Measurements from ENCODE around the gene PDE9A. TPM values are rescaled to one million over a fixed set of nuclear protein-coding genes. Genes with fewer than 3 reads are reported as not detected.

PDE9A gene
- total and polyA plus RNA-seq, 3 donors from 2014 or later: 5.7 to 6.4 (median 6.3) TPM

DNA sequence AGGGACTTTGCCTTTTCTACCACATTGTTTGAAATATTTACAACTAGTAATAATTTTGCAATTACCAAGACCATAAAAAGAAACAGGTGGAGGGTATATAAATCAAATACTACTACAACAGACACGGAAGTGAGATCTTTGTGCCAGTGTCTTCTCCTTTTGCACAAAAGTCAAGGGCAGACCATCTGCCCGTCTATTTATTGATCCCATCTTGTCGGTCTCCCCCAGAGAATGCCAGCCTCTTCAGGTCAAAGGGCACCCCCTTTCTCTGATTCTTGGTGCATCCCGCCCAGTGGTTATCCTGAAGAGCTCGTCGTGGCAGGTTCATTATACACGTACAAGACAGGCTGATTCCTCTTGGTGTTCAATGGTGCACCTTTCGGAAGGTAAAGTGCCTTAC lies 4.8 kb upstream of the PDE9A start:
- DNase-seq: no peak
- intact Hi-C loops (cut with DNase I; ENCODE audit: low total_unique reads): no loop called here
- H3K9me3 ChIP-seq: no peaks in the 10 kb centered on the region
- H3K27ac ChIP-seq: no peak overlapping the region
- no peaks in the 10 kb centered on the region for H3K27me3 ChIP-seq
- no peak overlapping the region for H3K4me3 ChIP-seq
- TF ChIP-seq, protein P1, sequence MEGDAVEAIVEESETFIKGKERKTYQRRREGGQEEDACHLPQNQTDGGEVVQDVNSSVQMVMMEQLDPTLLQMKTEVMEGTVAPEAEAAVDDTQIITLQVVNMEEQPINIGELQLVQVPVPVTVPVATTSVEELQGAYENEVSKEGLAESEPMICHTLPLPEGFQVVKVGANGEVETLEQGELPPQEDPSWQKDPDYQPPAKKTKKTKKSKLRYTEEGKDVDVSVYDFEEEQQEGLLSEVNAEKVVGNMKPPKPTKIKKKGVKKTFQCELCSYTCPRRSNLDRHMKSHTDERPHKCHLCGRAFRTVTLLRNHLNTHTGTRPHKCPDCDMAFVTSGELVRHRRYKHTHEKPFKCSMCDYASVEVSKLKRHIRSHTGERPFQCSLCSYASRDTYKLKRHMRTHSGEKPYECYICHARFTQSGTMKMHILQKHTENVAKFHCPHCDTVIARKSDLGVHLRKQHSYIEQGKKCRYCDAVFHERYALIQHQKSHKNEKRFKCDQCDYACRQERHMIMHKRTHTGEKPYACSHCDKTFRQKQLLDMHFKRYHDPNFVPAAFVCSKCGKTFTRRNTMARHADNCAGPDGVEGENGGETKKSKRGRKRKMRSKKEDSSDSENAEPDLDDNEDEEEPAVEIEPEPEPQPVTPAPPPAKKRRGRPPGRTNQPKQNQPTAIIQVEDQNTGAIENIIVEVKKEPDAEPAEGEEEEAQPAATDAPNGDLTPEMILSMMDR (IDR thresholded peaks at IDR 0.05): no peak
- no peak for TF ChIP-seq POLR2A (IDR thresholded peaks at IDR 0.05)
- no peaks in the 10 kb centered on the region for H3K36me3 ChIP-seq (ENCODE audit: low read depth, missing control alignments)
- WGBS, 2 donors: 91 to 93% methylated on average over 8 of the region's 8 CpGs
- peaks cover 8% of the 10 kb centered on the region for H3K4me1 ChIP-seq

DNA sequence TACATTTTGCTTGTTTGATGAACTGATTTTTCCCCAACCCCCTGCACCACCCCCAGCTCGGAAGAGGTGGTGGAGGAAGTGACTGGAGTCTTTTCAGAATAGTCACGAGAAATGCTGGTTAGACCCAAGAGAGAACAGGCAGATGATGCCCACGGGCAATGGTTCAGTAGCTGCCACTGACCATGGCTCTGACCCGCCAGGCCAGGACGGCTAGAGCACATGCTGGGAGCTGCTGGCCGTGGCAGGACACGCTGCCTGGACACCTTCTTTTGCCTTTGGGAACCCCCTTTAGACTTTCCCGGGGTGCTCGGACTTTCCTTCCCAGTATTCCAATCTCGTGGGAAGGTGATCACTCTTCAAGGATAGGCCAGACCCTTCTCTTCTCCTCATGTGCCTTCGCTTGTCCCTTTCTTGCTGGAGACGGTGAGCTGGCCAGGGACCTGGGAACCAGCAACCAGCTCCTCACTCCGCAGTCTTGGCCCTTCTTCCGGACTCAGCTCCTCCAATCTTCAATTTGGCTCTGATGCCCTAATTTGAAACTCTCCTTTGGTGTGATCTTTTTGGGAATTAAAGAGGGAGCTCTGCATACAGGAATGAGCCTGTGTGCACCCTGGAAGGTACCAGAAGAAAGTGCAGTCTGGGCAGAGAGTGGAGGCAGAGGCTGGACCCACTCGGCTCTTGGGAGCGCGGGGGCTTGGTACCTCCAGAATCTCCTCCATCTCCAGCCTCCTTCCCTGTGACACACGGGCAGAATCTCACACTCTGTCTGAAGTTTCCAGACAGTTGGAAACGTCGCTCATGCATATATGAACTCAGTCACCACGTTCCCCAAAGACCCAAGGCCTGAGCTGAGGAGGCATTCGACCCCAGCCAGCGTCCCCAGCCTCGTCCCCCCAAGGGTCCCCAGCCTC lies 4.0 kb upstream of the PDE9A start:
- no peak for TF ChIP-seq POLR2A (IDR thresholded peaks at IDR 0.05)
- TF ChIP-seq, protein P1 (IDR thresholded peaks at IDR 0.05): no peak
- Histone ChIP-seq H3K4me3 (no peak overlapping the region), H3K27me3 (no peaks in the 10 kb centered on the region), H3K9me3 (no peaks in the 10 kb centered on the region), H3K27ac (no peak overlapping the region), H3K36me3 (ENCODE audit: low read depth, missing control alignments) (no peaks in the 10 kb centered on the region), H3K4me1 (peaks cover 8% of the 10 kb centered on the region)
- 91 to 92% methylated on average over 20 to 24 of the region's 24 CpGs for WGBS, 2 donors
- intact Hi-C loops (cut with DNase I; ENCODE audit: low total_unique reads): loop anchor here (10.0 kb wide), 1 partner anchor 165 kb away; no protein-coding TSS in a partner anchor
- no peak for DNase-seq

DNA sequence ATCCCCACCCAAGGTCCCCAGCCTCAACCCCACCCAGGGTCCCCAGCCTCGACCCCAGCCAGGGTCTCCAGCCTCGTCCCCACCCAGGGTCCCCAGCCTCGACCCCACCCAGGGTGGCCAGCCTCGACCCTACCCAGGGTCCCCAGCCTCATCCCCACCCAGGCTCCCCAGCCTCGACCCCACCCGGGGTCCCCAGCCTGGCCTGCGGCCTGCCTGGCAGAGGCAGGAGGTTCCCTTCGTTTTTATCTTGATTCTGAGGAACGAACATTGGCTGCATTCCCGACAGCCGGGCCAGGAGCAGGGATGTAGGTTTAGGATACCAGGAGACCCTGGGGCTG lies 3.4 kb upstream of the PDE9A start:
- intact Hi-C loops (cut with DNase I; ENCODE audit: low total_unique reads): loop anchor here (10.0 kb wide), 1 partner anchor 165 kb away; no protein-coding TSS in a partner anchor
- no peak overlapping the region for H3K4me3 ChIP-seq

DNA sequence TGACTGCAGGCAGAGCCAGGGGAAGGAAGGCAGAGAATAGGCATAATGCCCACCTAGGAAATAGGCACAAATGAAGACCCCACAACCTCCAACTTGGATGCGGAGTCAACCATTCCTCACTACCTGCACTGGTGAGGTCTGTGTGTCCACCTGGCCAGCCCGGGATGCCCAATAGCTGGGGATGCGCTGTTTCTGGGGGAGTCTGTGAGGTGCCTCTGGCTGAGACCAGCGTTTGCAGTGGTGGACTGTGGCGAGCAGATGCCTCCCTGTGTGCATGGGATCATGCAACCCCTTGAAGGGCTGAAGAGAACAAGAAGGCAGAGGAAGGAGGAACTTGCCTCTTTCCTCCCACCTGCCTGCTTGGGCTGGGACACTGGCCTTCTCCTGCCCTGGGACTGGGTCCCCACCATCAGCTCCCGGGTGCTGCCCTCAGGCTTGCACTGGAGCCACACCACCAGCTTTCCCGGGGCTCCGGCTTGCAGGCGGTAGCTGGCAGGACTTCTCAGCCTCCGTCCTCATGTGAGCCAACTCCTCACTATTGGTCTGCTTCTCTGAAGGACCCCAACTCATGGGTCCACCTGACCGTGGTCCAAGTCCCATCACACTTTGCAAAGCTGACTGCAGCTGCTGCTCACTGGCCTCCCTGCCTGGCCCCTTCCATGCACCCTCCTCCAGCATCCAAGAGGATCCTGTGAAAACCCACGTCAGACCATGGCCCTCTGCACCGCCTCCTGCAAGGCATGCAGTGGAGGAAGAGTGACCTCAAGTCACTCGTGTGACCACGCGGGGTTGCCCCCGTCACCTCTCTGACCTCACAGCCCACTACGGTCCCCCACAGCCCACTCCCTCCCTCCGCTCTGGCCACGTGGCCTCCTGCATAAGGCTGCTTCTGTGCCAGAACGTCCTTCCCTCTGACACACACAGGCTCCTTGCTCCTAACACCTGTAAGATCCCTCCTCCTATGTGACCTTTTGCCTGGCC lies 2.7 kb upstream of the PDE9A start:
- no peak overlapping the region for H3K4me3 ChIP-seq
- TF ChIP-seq POLR2A (IDR thresholded peaks at IDR 0.05): no peak
- TF ChIP-seq, protein P1 (IDR thresholded peaks at IDR 0.05): no peak
- WGBS, 2 donors: 78 to 83% methylated on average over 21 of the region's 21 CpGs
- DNase-seq: no peak
- no peaks in the 10 kb centered on the region for H3K9me3 ChIP-seq
- H3K27ac ChIP-seq: no peak overlapping the region
- no peaks in the 10 kb centered on the region for H3K36me3 ChIP-seq (ENCODE audit: low read depth, missing control alignments)
- intact Hi-C loops (cut with DNase I; ENCODE audit: low total_unique reads): loop anchor here (10.0 kb wide), 1 partner anchor 164 kb away; no protein-coding TSS in a partner anchor
- no peaks in the 10 kb centered on the region for H3K27me3 ChIP-seq
- peaks cover 13% of the 10 kb centered on the region for H3K4me1 ChIP-seq

More for the DNA sequence above, 3.4 kb upstream of the PDE9A start:
- DNase-seq: no peak
- H3K27me3 ChIP-seq: no peaks in the 10 kb centered on the region
- H3K36me3 ChIP-seq (ENCODE audit: low read depth, missing control alignments): no peaks in the 10 kb centered on the region
- H3K4me1 ChIP-seq: peaks cover 13% of the 10 kb centered on the region
- 68 to 69% methylated on average over 9 to 11 of the region's 11 CpGs for WGBS, 2 donors
- H3K9me3 ChIP-seq: no peaks in the 10 kb centered on the region
- TF ChIP-seq, protein P1 (IDR thresholded peaks at IDR 0.05): no peak
- TF ChIP-seq POLR2A (IDR thresholded peaks at IDR 0.05): no peak
- no peak overlapping the region for H3K27ac ChIP-seq

Data from testis (tissue), 3 donors.